ENCODE data around the gene NR6A1.

Gene NR6A1

GRCh38 chr9:124688238-124688904 is 82.7 kb downstream of the NR6A1 start:
- no peak for DNase-seq (ENCODE audit: low spot score)

- no peak for DNase-seq (ENCODE audit: low spot score)
Observed at GRCh38 chr9:124686918-124687317, 84.2 kb downstream of the NR6A1 start.

GRCh38 chr9:124685217-124685616 is 85.9 kb downstream of the NR6A1 start:
- DNase-seq (ENCODE audit: low spot score), result no peak

- no peak for DNase-seq (ENCODE audit: low spot score)
Observed at GRCh38 chr9:124684169-124684568, 86.9 kb downstream of the NR6A1 start.

DNA sequence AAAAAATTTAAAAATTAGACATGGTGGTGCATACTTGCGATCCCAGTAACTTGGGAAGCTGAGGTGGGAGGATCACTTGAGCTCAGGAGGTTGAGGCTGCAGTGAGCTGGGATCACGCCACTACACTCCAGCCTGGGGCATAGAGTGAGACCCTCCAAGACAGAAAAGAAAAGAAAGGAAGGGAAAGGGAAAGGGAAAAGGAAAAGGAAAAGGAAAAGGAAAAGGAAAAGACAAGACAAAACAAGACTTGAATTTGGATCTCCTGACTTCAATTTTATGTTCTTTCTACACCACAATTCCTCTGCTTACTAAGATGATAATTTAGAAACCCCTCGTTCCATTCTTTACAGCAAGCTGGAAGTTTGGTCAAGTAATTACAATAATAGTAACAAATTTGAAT is 88.1 kb downstream of the NR6A1 start:
- DNase-seq (ENCODE audit: low spot score), result no peak

DNA sequence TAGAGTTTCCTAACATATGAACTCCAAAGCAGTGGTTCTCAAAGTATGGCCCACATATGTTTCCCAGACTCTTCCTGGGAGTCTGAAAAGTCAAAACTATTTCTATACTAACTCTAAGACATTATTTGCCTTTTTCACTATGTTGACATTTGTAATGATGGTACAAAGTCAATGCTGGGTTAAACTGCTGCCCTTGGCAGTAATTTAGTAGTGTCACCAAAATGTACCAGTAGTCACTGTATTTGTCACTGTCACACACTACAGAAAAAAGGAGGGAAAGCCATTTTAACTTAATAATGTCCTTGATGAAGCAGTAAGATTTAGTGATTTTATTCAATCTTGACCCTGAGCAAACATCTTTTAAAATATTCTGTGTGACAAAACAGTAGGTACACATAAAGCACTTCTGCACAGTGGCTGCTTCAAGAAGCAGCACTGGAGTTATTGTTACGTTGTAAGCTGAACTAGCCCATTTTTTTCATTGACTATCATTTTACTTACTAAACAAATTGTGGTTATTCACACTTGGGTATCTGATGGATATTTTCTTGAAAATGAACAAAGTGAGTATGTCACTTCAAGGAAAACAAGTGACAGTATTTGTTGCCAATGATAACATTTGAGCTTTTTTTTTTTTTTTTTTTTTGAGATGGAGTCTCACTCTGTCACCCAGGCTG is 90.3 kb downstream of the NR6A1 start:
- no peak for DNase-seq (ENCODE audit: low spot score)

GRCh38 chr9:124680049-124680448 is 91.1 kb downstream of the NR6A1 start:
- no peak for DNase-seq (ENCODE audit: low spot score)

DNA sequence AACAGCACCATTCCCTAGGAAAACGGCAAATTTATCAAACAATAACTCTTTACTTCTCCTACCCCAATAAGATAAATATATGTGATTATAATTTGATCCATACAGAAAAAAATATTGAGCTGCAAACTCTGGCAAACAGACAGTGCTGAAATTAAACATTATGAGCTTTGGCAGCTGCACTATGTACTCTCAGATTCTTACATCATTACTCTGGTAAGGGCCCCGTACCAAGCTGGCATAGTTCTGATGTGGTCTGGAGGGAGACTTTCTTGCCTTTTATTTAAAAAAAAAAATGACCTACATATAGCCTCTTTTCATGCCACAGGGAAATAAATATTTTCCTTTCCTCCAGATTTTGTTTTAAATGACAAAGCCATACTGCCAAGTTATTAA is 95.0 kb downstream of the NR6A1 start:
- peak; percentile 33 for DNase-seq (ENCODE audit: low spot score)

DNA sequence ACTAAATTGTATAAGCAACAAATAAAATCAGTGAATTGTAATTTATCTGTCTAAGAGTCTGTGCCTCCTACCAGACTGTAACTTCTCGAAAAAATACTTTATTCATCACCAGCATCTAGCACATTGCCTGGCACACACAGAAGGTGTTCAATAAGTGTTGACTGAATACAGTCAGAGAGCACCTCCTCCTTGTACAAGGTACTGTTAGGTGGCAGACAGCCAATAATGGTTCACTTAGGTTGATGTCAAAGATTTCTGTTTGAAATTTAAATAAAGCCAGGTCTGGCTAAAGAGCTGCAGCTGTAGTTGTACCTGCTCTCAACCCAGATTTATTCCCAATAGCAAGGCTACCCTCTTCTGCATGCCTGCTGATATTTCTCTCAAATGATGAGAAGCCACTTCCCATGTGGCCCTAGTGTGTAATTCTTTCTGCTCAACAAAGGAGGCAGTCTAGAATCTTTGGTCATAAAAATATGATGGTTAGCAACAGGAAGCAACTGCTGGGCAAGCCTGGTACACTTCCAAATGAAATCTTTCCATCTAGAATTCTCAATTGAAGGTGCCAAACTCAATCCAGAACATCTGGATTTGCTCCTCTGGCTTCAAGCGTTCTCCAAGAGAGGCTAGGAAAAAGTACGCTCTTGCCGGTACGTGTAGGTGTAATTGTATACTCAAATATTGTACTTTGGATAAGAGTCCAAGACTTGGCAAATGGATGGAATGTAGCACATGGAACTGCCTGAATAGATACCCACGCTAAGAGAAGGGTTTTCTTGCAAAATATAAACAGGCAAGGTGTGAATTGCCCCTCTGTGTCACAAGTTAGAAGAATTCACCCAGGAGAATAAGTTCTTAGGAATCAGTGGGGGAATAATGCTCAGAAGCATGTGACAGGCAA is 95.6 kb downstream of the NR6A1 start:
- DNase-seq (ENCODE audit: low spot score), result peak; percentile 14

- no peak for DNase-seq (ENCODE audit: low spot score)
Observed at GRCh38 chr9:124674651-124675050, 96.5 kb downstream of the NR6A1 start.

GRCh38 chr9:124673063-124673462 is 98.0 kb downstream of the NR6A1 start:
- DNase-seq (ENCODE audit: low spot score), result no peak

GRCh38 chr9:124671861-124672260 is 99.2 kb downstream of the NR6A1 start:
- DNase-seq (ENCODE audit: low spot score), result no peak

GRCh38 chr9:124666642-124667041 is 104.5 kb downstream of the NR6A1 start:
- DNase-seq (ENCODE audit: low spot score), result no peak

DNA sequence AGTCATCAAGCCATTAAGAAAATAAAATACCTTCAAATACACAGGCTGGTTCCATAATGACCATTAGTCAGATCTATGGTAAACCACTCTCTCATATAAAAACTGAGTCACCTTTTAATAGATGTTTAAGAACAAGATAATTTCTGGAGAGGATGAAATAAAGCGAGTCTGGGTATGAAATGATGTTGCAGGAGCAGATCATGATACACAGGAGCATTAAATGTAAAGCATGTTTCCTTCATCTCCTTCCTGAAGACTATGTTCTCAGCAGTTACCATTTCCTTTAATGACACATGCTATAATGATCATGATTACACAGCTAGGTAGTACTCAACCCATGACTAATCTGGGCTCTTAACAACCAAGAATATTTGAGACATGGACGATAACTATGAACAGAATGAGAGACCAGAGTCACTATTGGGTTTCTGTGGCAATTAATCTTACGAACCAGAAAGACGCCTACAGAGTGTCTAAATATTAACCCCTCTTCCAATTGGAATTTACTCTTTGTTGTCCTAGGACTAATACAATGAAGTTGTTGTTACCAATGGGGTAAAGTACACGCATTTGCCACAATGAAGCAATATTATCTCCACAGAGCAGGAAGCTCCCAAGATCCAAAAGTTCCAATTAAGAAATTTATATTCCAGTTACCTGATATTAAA is 105.6 kb downstream of the NR6A1 start:
- peak; percentile 21 for DNase-seq (ENCODE audit: low spot score)

DNA sequence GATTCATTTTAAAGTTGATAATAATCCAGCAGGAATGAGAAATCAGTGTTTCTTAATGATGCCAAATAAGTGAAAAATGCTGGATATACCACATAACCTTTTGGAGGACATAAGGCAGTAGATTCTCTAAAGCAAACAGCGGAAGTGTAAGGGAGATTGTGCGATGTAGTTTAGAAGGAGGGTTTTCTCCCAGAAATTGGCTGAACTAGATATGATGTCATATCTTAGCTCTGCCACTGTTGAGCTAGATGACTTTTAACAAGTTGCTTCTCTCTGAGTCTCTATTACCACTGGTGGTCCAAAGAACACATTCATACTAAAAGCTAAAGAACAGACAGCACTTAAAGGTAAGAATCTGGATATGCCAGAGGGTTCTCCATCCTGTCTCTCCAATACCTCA is 107.0 kb downstream of the NR6A1 start:
- DNase-seq (ENCODE audit: low spot score), result no peak

GRCh38 chr9:124663046-124663961 is 107.8 kb downstream of the NR6A1 start:
- no peak for DNase-seq (ENCODE audit: low spot score)

GRCh38 chr9:124662561-124662960 is 108.5 kb downstream of the NR6A1 start:
- no peak for DNase-seq (ENCODE audit: low spot score)

DNA sequence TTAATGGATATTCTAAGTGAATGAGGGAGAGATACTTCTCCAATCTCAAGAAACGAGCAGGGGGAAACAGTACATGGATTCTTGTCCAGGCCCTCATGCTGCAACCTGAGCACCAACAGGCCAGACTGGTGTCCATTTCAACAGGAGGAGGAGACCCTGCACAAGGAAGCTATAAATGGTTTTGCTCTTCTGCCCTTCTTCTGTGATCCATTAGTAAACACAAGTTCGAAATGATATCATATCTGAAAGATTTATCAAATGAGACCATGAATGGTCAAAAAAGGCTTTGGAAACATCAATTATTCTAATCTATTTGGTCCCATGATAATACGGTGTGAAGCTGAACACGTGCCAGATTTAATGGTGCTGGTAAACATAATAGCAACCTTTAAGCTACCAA is 109.8 kb downstream of the NR6A1 start:
- no peak for DNase-seq (ENCODE audit: low spot score)

GRCh38 chr9:124660341-124660801 is 110.7 kb downstream of the NR6A1 start:
- DNase-seq (ENCODE audit: low spot score), result peak; percentile 37

- peak; percentile 92 for DNase-seq (ENCODE audit: low spot score)
Observed at GRCh38 chr9:124659099-124659659, 111.9 kb downstream of the NR6A1 start.
